B cell (primary cell): ENCODE data around the gene ZNF280C. TPM values are rescaled to one million over a fixed set of nuclear protein-coding genes. Genes with fewer than 3 reads are reported as not detected.

Experiments used
- ATAC-seq: fragments of 200-7000 bp; cut with Tn5 transposase; one replicate; pipeline ENCODE4 v1.10.0; 2021; ENCODE audit warnings: low read depth, mild to moderate bottlenecking, moderate number of reproducible peaks, moderate library complexity
- CTCF ChIA-PET: fragments of 350-600 bp; sonication (Branson Sonifier 250); formaldehyde crosslinking; loops from one replicate; lab custom pipeline; 2021; ENCODE audit warnings: antibody characterized with exemption, inconsistent platforms; lab: Charles Lee
- POLR2A ChIA-PET: fragments of 350-600 bp; sonication (Branson Sonifier 250); formaldehyde crosslinking; loops from one replicate; lab custom pipeline; 2021; ENCODE audit warnings: antibody characterized with exemption; lab: Charles Lee
- DNase-seq: peaks from one replicate; pipeline ENCODE4 v3.0.0; 2013
- H2AFZ ChIP-seq: 2 replicates; pipeline ENCODE4 v1.6.1; 2012; ENCODE audit warnings: mild to moderate bottlenecking, low read depth, low read length; ENCODE audit not compliant: insufficient read depth, poor library complexity, severe bottlenecking
- H3K27ac ChIP-seq, 2 donors: 1 replicate in 1 of 2; 2 replicates in 1 of 2; pipeline ENCODE4 v1.5.1; 2012 to 2013; ENCODE audit warnings: low read length in 2 of 2, mild to moderate bottlenecking in 2 of 2, moderate library complexity in 1 of 2
- H3K27me3 ChIP-seq, 4 experiments: fragments of 200-600 bp in 1 of 4; sonication (generic) in 1 of 4; replicated peaks in 1 of 4; 1 replicate in 2 of 4; 2 replicates in 2 of 4; pipeline versions ENCODE4 v1.6.1 to v1.7.0; 2013 to 2016; ENCODE audit warnings: low read length in 3 of 4, mild to moderate bottlenecking in 2 of 4, mixed read lengths in 1 of 4, moderate library complexity in 1 of 4; ENCODE audit not compliant: insufficient read depth in 4 of 4, control insufficient read depth in 3 of 4; ENCODE audit errors: control extremely low read depth in 1 of 4
- H3K36me3 ChIP-seq, 2 experiments: replicated peaks in 1 of 2; 1 replicate in 1 of 2; 2 replicates in 1 of 2; pipeline versions ENCODE4 v1.6.1 to v1.7.1; 2013; ENCODE audit warnings: low read length in 1 of 2; ENCODE audit not compliant: insufficient read depth in 2 of 2, control insufficient read depth in 1 of 2; ENCODE audit errors: control extremely low read depth in 1 of 2, extremely low read depth in 1 of 2
- H3K4me1 ChIP-seq, 2 donors: fragments of 200-600 bp in 1 of 2; sonication (generic) in 1 of 2; 1 replicate in 1 of 2; 2 replicates in 1 of 2; pipeline versions ENCODE4 v1.5.1 to v1.6.1; 2013 to 2017; ENCODE audit warnings: low read length in 2 of 2; ENCODE audit not compliant: control insufficient read depth in 2 of 2, insufficient read depth in 2 of 2
- H3K4me2 ChIP-seq: replicated peaks from 2 replicates; pipeline ENCODE3; 2012; ENCODE audit warnings: mild to moderate bottlenecking, low read depth, low read length; ENCODE audit not compliant: poor library complexity, severe bottlenecking
- H3K4me3 ChIP-seq, 5 experiments: fragments of 200-600 bp in 1 of 5; sonication (generic) in 1 of 5; 1 replicate in 3 of 5; 2 replicates in 2 of 5; pipeline versions ENCODE4 v1.5.1 to v1.7.0; 2011 to 2016; ENCODE audit warnings: low read length in 4 of 5, mild to moderate bottlenecking in 4 of 5, low read depth in 2 of 5, control low read depth in 1 of 5, moderate library complexity in 1 of 5; ENCODE audit not compliant: insufficient read depth in 1 of 5; ENCODE audit errors: control extremely low read depth in 1 of 5, extremely low read depth in 1 of 5
- H3K79me2 ChIP-seq: fragments of 200-600 bp; sonication (generic); one replicate; pipeline ENCODE4 v1.6.0; 2016; ENCODE audit warnings: low read length; ENCODE audit not compliant: control insufficient read depth, insufficient read depth
- H3K9ac ChIP-seq: fragments of 200-600 bp; sonication (generic); 2 replicates; pipeline ENCODE4 v1.6.1; 2017; ENCODE audit warnings: mild to moderate bottlenecking, low read length, moderate library complexity
- H3K9me3 ChIP-seq, 3 donors: one replicate each; pipeline versions ENCODE4 v1.6.1 to v1.7.1; 2013; ENCODE audit warnings: low read length in 2 of 3; ENCODE audit not compliant: control insufficient read depth in 2 of 3, insufficient read depth in 1 of 3; ENCODE audit errors: control extremely low read depth in 1 of 3
- H4K20me1 ChIP-seq: 2 replicates; pipeline ENCODE4 v1.6.0; 2012; ENCODE audit warnings: mild to moderate bottlenecking, low read length; ENCODE audit not compliant: insufficient read depth, control insufficient read depth, poor library complexity, severe bottlenecking
- H3K27ac Mint-ChIP-seq: one replicate; pipeline ENCODE4 v1.8.0; 2021; ENCODE audit warnings: mixed read lengths
- H3K27me3 Mint-ChIP-seq: one replicate; pipeline ENCODE4 v1.8.0; 2021; ENCODE audit warnings: mixed read lengths
- H3K4me1 Mint-ChIP-seq: one replicate; pipeline ENCODE4 v1.8.0; 2021; ENCODE audit warnings: mixed read lengths
- H3K4me3 Mint-ChIP-seq: one replicate; pipeline ENCODE4 v1.8.0; 2021; ENCODE audit warnings: mixed read lengths
- H3K9me3 Mint-ChIP-seq: one replicate; pipeline ENCODE4 v1.8.0; 2022; ENCODE audit warnings: mixed read lengths; ENCODE audit not compliant: insufficient read depth
- EZH2 ChIP-seq: IDR thresholded peaks from 2 replicates; pipeline ENCODE4 v1.6.1; 2012; ENCODE audit warnings: borderline replicate concordance, low read depth, mild to moderate bottlenecking, moderate library complexity, low read length; ENCODE audit not compliant: insufficient read depth, poor library complexity, severe bottlenecking
- WGBS: methylation state at CpG from one replicate; pipeline ENCODE4 v1.1.5; 2013; ENCODE audit warnings: missing lambda C conversion rate; ENCODE audit not compliant: insufficient coverage; 5-methylcytosine and 5-hydroxymethylcytosine counted together
- intact Hi-C: fragments of 100-400 bp; cut with micrococcal nuclease; formaldehyde crosslinking; loops from one replicate; pipeline ENCODE4 v1.10.0; 2022
- polyA plus RNA-seq: library from polyadenylated mRNA; depleted of rRNA; stranded (reverse); fragments of >200 nt; gene quantifications from 2 replicates; pipeline ENCODE4 v1.2.3, GENCODE V29; 2012
- total RNA-seq, 2 donors: library from RNA; stranded (reverse); fragments of 120-200 nt in 1 of 2; gene quantifications; 1 replicate in 1 of 2; 2 replicates in 1 of 2; pipeline versions ENCODE4 v1.2.3 to v1.2.4, GENCODE V29; 2013 to 2022
- TF ChIP-seq, protein P1 (sequence below): fragments of 200-600 bp; IDR thresholded peaks from one replicate; pipeline ENCODE4 v1.8.0; 2022; ENCODE audit warnings: antibody characterized with exemption, mild to moderate bottlenecking

ZNF280C gene
- total and polyA plus RNA-seq, 2 donors (not counting 1 experiment from before 2014, with no cell fraction given): 2.3 to 7.0 TPM

DNA sequence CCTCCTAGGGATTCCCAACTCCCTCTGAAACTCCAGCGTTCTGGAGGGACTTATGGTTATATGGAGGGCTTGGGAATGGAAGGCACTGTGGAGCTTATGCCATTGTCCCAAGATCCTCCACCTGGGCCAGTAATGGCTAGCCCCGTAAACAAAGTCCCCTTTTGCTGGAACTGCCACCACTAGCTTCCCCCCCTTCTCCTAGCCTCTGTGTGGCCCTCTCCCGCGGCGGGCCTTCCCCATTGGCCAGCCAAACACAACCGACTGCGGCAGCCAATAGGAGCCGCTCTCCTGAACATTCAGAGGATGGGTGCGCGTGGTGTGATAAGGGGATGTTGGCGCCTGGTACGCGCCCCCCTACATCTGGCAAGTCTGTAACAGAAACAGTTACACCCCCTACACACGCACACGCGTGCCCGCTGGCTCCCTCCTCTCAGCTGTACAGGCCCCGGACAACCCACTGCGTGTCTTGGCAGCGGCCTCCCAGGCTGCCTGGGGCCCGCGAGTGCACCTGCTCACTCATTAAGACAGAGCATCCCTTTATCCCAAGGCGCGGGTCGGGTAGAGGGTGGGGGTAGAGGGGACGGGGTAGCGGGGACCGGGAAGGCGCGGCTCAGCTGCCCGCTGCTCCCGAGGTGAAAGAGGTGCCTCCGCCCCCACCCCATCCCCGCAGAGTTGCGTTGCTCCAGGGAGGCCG, 97.8 kb downstream of the ZNF280C start:
- Mint-ChIP-seq H3K27ac (peak overlapping the region; percentile 85), H3K4me1 (peaks cover 48% of the 10 kb centered on the region), H3K9me3 (no peaks in the 10 kb centered on the region), H3K4me3 (peak overlapping the region; percentile 91), H3K27me3 (no peaks in the 10 kb centered on the region)
- peaks cover 6% of the 10 kb centered on the region for H3K79me2 ChIP-seq
- CTCF ChIA-PET: interaction anchor here (1.5 to 2.7 kb wide), 4 partner anchors 19 to 90 kb away, joined by 6 to 10 read pairs (median 8); no protein-coding TSS in a partner anchor
- peak overlapping the region; percentile 70 for H3K9ac ChIP-seq
- H3K9me3 ChIP-seq: no peaks in the 10 kb centered on the region
- H2AFZ ChIP-seq: peak overlapping the region; percentile 82
- peak; percentile 70 for DNase-seq
- no peak overlapping the region for H3K27ac ChIP-seq
- no peaks in the 10 kb centered on the region for H4K20me1 ChIP-seq
- intact Hi-C loops: loop anchor here (5.0 kb wide), 1 partner anchor 96 kb away; the partner anchor contains the start of gene ZNF280C
- 0% methylated on average over 1 of the region's 36 CpGs for WGBS
- no peaks in the 10 kb centered on the region for H3K36me3 ChIP-seq
- peaks cover 22 to 47% of the 10 kb centered on the region in 2 donors for H3K4me1 ChIP-seq
- ATAC-seq: peak; percentile 72
- peak overlapping the region; percentile 88 for H3K4me2 ChIP-seq
- H3K27me3 ChIP-seq: no peaks in the 10 kb centered on the region
- POLR2A ChIA-PET: interaction anchor here (0.9 kb wide), 1 partner anchor 62 kb away, joined by 3 read pairs; no protein-coding TSS in a partner anchor
- TF ChIP-seq EZH2: no peak
- TF ChIP-seq, protein P1, sequence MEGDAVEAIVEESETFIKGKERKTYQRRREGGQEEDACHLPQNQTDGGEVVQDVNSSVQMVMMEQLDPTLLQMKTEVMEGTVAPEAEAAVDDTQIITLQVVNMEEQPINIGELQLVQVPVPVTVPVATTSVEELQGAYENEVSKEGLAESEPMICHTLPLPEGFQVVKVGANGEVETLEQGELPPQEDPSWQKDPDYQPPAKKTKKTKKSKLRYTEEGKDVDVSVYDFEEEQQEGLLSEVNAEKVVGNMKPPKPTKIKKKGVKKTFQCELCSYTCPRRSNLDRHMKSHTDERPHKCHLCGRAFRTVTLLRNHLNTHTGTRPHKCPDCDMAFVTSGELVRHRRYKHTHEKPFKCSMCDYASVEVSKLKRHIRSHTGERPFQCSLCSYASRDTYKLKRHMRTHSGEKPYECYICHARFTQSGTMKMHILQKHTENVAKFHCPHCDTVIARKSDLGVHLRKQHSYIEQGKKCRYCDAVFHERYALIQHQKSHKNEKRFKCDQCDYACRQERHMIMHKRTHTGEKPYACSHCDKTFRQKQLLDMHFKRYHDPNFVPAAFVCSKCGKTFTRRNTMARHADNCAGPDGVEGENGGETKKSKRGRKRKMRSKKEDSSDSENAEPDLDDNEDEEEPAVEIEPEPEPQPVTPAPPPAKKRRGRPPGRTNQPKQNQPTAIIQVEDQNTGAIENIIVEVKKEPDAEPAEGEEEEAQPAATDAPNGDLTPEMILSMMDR: no peak
- H3K4me3 ChIP-seq: peak overlapping the region; percentile 12 to 74 (median 68)

- intact Hi-C loops: loop anchor here (5.0 kb wide), 2 partner anchors 85 to 735 kb away; partner anchors contain the start of gene ENOX2
- TF ChIP-seq, protein P1: no peak
- no peak for TF ChIP-seq EZH2
- no peaks in the 10 kb centered on the region for H3K27me3 Mint-ChIP-seq
- ATAC-seq (no peak), DNase-seq (no peak)
- Histone ChIP-seq H3K9ac (no peak overlapping the region), H3K4me1 (peaks cover 13 to 21% of the 10 kb centered on the region in 2 donors), H3K4me3 (no peak overlapping the region), H3K4me2 (peak overlapping the region; percentile 73), H3K36me3 (peaks cover 0 to 2% of the 10 kb centered on the region in 2 experiments), H3K27me3 (no peaks in the 10 kb centered on the region), H3K27ac (no peak overlapping the region), H3K79me2 (peaks cover 10% of the 10 kb centered on the region), H4K20me1 (no peaks in the 10 kb centered on the region), H3K9me3 (no peaks in the 10 kb centered on the region), H2AFZ (peak overlapping the region; percentile 78)
- H3K4me1 Mint-ChIP-seq: peaks cover 34% of the 10 kb centered on the region
- no peaks in the 10 kb centered on the region for H3K9me3 Mint-ChIP-seq
- POLR2A ChIA-PET: no interaction called here
- peak overlapping the region; percentile 95 for H3K4me3 Mint-ChIP-seq
- 100% methylated on average over 1 of the region's 4 CpGs for WGBS
- CTCF ChIA-PET: no interaction called here
- H3K27ac Mint-ChIP-seq: peak overlapping the region; percentile 96
Observed at GRCh38 chrX:130167040-130167439, 101.7 kb downstream of the ZNF280C start.
